ENCODE results near the gene FAM53B. TPM values are rescaled to one million over a fixed set of nuclear protein-coding genes. Genes with fewer than 3 reads are reported as not detected.

FAM53B gene
- total RNA-seq, 1 donor from 2014 or later, result 35.9 TPM

DNA sequence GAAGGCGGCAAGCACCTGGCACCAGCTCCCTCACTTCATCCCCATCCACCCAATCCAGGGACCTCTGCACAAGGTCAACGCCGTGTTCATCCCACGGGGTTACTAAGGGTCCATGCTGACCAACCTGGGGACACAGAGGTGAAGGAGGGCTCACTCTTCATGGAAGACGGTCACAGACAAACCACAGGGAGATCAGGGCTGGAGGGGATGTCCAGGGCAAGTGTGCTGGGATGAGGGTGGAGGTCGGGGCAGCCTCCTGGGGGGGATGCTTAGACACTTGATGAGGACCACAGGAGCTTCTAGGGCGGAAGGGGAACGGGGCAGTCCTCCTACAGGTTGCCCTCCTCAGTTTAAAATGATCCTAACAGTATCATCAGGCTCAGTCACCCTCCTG lies 46.7 kb downstream of the FAM53B start:
- TF ChIP-seq, protein P1, sequence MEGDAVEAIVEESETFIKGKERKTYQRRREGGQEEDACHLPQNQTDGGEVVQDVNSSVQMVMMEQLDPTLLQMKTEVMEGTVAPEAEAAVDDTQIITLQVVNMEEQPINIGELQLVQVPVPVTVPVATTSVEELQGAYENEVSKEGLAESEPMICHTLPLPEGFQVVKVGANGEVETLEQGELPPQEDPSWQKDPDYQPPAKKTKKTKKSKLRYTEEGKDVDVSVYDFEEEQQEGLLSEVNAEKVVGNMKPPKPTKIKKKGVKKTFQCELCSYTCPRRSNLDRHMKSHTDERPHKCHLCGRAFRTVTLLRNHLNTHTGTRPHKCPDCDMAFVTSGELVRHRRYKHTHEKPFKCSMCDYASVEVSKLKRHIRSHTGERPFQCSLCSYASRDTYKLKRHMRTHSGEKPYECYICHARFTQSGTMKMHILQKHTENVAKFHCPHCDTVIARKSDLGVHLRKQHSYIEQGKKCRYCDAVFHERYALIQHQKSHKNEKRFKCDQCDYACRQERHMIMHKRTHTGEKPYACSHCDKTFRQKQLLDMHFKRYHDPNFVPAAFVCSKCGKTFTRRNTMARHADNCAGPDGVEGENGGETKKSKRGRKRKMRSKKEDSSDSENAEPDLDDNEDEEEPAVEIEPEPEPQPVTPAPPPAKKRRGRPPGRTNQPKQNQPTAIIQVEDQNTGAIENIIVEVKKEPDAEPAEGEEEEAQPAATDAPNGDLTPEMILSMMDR (conservative IDR thresholded peaks at IDR 0.05), result no peak
- Mint-ChIP-seq H3K9me3 (no peaks in the 10 kb centered on the region), H3K36me3 (peaks cover 15% of the 10 kb centered on the region), H3K4me3 (no peak overlapping the region), H3K27me3 (no peaks in the 10 kb centered on the region), H3K4me1 (ENCODE audit: unreplicated experiment) (peaks cover 45% of the 10 kb centered on the region), H3K27ac (no peak overlapping the region)
- DNase-seq (ENCODE audit: extremely low spot score, unreplicated experiment), result no peak

DNA sequence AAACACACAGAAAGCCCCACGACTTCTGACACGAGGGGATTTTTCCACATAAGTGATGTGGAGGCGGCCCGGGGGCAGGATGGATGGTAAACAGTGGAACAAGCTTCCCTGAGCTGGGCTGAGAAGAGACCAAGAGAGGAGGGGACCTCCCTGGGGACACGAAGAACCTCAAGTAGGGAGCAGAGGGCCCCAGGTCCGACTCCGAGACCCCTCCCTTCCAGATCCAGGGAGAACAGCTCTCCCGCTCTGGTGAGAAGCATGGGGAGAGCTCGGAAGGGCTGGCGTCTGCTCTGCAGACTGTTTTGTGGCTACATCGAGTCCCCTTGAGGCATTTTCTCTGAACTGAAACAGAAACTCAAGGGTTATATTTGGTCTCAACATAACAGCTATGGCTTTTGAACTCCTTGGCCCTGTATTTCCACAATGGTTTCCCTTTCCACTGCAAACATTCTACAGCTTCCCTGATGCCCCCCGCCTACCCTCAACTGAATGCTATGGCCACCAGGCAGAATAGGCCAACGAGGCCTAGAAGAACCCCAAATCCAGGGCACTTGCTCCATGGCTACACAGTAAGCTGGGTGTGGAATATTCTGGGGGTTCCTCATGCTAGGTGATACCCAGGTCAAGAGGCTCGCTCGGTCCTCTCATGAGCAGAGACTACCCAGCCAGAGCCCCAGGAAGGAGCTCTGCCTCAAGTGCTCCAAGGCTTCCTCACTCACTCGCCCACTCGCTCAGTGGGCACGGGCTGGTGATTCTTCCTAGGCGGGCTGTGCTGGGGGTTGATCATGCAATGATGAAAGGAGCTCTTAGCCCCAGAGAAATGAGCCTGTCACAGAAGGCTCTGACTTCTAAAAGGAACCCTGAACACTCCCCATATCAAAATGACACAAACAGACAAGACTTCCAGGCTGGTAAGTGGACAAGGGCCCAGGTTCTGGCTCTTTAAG lies 47.5 kb downstream of the FAM53B start:
- Mint-ChIP-seq H3K27me3 (no peaks in the 10 kb centered on the region), H3K27ac (no peak overlapping the region), H3K4me3 (no peak overlapping the region), H3K9me3 (no peaks in the 10 kb centered on the region), H3K36me3 (peaks cover 15% of the 10 kb centered on the region), H3K4me1 (ENCODE audit: unreplicated experiment) (peaks cover 41% of the 10 kb centered on the region)
- TF ChIP-seq, protein P1 (conservative IDR thresholded peaks at IDR 0.05), result no peak
- no peak for DNase-seq (ENCODE audit: extremely low spot score, unreplicated experiment)

DNA sequence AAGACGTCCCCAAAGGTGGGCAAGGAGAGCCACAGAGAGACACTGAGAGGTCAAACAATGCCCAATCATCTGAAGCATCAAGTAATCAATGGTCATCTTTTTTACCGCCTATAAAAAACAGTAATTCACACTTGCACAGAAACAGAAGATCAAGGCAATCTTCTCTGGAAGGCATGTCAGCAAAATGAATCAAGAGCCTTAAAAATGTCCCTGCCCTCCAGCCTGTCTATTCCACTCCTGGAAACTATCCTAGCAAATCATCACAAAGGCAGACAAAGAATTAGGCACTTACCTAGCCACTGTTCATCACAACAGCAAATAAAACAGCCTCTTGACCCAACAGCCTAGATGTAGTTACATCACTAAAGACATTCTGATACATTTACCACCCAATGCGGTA lies 48.9 kb downstream of the FAM53B start:
- Mint-ChIP-seq H3K36me3 (peaks cover 18% of the 10 kb centered on the region), H3K4me1 (ENCODE audit: unreplicated experiment) (peaks cover 33% of the 10 kb centered on the region), H3K27me3 (no peaks in the 10 kb centered on the region), H3K4me3 (no peak overlapping the region), H3K27ac (peak overlapping the region; percentile 75), H3K9me3 (no peaks in the 10 kb centered on the region)
- TF ChIP-seq, protein P1 (conservative IDR thresholded peaks at IDR 0.05), result no peak
- DNase-seq (ENCODE audit: extremely low spot score, unreplicated experiment), result no peak

DNA sequence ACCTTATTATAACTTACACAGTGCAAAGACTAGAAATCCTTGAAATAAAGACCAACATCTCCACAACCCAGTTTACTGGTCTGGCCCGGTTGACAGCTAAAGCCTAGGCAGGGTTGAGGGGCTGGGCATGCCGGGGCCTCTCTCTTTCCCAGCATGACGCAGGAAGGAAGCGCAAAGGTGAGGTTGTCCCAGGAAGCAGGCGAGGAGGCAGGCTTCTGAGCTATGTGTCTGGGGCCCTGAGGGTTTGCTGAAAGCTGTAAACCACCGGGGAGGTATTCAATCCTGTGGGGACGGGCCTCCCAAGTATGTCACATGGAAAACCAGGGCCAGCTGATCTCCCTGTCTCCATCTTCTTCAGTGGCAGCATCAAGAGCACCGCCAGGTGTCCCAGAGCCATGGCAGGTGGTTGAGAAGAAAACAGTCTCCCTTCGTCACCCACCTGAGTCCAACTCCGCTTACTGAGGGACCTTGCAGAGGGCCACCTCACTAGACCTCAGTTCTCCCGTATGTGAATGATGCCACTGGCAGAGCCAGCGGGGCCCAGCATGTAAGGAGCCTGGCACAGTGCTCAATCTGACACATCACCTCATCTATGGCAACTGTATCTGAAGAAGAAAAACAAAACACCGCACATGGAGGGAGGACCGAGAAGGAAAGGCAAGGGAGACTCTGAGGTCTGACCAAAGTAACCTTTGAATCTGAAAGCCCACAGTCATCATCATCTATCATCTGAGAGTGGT lies 49.5 kb downstream of the FAM53B start:
- DNase-seq (ENCODE audit: extremely low spot score, unreplicated experiment), result no peak
- no peak overlapping the region for H3K4me3 Mint-ChIP-seq
- H3K36me3 Mint-ChIP-seq, result peaks cover 21% of the 10 kb centered on the region
- H3K4me1 Mint-ChIP-seq (ENCODE audit: unreplicated experiment), result peaks cover 33% of the 10 kb centered on the region
- TF ChIP-seq, protein P1 (conservative IDR thresholded peaks at IDR 0.05), result no peak
- peak overlapping the region; percentile 75 for H3K27ac Mint-ChIP-seq
- H3K9me3 Mint-ChIP-seq, result no peaks in the 10 kb centered on the region
- no peaks in the 10 kb centered on the region for H3K27me3 Mint-ChIP-seq

DNA sequence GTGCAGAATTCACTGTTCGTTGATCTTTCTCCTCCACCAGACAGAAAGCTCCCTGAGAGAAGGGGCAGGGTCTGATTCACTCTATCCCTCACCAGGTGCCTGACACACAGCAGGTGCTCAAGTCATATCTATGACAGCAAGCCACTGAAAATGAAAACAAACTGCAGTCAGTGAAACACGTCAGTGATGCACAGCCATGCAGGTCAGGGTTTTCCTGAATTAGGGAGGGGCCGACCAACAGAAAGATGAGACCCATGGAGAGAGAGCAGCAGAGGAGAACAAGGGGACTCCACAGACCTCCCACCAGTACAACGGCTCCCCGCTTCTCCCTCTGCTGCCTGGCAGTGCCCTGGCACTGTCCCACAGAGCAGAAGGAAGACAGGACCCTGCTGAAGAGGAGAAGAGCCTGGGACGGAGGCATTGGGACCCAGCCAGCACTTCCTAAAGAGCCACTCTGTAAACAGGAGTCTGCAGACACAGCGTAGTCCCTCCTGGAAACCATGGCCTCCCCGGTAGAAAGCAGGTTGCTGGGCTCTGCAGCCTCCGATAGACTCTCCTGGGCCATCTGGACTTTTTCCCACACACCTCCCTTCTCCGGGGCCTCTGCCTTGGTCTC lies 50.3 kb downstream of the FAM53B start:
- H3K4me1 Mint-ChIP-seq (ENCODE audit: unreplicated experiment), result peaks cover 33% of the 10 kb centered on the region
- H3K36me3 Mint-ChIP-seq, result peaks cover 25% of the 10 kb centered on the region
- H3K9me3 Mint-ChIP-seq, result no peaks in the 10 kb centered on the region
- H3K27me3 Mint-ChIP-seq, result no peaks in the 10 kb centered on the region
- peak overlapping the region; percentile 18 for H3K4me3 Mint-ChIP-seq
- peak overlapping the region; percentile 75 for H3K27ac Mint-ChIP-seq
- TF ChIP-seq, protein P1 (conservative IDR thresholded peaks at IDR 0.05), result no peak
- no peak for DNase-seq (ENCODE audit: extremely low spot score, unreplicated experiment)

All from type B pancreatic cell (in vitro differentiated cells).